Ishikawa (cell line): ENCODE data around the gene DDHD1.

Experiments used
- EP300 ChIP-seq: IDR thresholded peaks from 2 replicates; pipeline ENCODE4 v1.6.1; 2012; ENCODE audit warnings: borderline replicate concordance
- TEAD4 ChIP-seq: IDR thresholded peaks from 2 replicates; pipeline ENCODE4 v1.6.1; 2012

GRCh38 chr14:52988139-52988538 is 165.0 kb downstream of the DDHD1 start:
- no peak for TF ChIP-seq TEAD4
- TF ChIP-seq EP300, result no peak
